GM13977 (cell line): ENCODE data around the gene FMN1.
"Not testable (repeated sequence)": the region's sequence is repeated elsewhere in the genome, so short reads cannot be mapped to it uniquely, and the experiment has no call there.

Experiments used
- DNase-seq: peaks from one replicate; pipeline ENCODE4 v3.0.0; 2012; ENCODE audit warnings: low spot score
- in situ Hi-C: fragments of 300-500 bp; cut with MboI; formaldehyde crosslinking; loops from one replicate; pipeline ENCODE4 v1.12.0; 2022; ENCODE audit warnings: low sequenced_read_pairs, low pct_unique_long_range_greater_than_20kb, mixed read lengths, inconsistent platforms; ENCODE audit not compliant: unreplicated experiment
- TF ChIP-seq, protein P1 (sequence below): IDR thresholded peaks from 2 replicates; pipeline ENCODE4 v1.5.1; 2012; ENCODE audit warnings: mild to moderate bottlenecking, control low read depth; ENCODE audit not compliant: insufficient read depth; ENCODE audit errors: extremely low read depth, missing control alignments

Gene FMN1

DNA sequence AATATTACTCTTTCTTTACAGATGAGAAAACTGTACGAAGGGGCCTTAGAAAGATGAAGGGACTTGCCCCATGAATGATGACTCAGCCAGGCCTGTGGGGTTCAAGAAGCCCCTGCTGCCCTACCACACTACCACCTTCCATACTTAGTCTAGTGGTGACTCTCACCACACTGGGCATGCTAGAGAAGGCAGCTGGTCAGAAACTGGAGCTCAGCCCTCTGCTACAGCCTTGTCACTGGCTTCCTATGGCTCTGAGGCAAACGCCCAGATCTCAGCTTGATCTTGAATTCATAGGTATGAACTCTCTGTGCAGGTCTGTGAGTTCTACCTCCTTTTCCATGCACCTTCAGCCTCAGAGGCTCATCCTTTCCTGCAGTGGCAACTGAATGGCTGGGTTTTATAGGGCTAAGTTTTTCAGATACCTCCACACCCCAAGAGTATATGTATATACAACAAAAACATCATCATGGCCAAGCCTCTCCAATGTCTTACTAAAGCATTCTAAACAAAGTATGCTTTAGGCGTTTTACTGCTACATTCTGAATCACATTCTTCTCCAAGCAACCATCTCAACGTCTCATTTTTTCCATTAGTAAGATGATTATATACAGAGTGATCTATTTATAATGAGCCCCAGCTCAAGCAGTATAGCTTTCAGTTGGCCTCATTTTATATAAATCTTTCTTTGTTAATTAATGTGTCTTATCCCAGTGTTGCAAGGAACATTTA is 242.6 kb downstream of the FMN1 start:
- DNase-seq, result no peak
- TF ChIP-seq, protein P1, sequence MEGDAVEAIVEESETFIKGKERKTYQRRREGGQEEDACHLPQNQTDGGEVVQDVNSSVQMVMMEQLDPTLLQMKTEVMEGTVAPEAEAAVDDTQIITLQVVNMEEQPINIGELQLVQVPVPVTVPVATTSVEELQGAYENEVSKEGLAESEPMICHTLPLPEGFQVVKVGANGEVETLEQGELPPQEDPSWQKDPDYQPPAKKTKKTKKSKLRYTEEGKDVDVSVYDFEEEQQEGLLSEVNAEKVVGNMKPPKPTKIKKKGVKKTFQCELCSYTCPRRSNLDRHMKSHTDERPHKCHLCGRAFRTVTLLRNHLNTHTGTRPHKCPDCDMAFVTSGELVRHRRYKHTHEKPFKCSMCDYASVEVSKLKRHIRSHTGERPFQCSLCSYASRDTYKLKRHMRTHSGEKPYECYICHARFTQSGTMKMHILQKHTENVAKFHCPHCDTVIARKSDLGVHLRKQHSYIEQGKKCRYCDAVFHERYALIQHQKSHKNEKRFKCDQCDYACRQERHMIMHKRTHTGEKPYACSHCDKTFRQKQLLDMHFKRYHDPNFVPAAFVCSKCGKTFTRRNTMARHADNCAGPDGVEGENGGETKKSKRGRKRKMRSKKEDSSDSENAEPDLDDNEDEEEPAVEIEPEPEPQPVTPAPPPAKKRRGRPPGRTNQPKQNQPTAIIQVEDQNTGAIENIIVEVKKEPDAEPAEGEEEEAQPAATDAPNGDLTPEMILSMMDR, result no peak
- in situ Hi-C loops, result no loop called here

- DNase-seq, in situ Hi-C loops: not testable (repeated sequence)
Observed at GRCh38 chr15:32950051-32950450, 244.5 kb downstream of the FMN1 start.

DNA sequence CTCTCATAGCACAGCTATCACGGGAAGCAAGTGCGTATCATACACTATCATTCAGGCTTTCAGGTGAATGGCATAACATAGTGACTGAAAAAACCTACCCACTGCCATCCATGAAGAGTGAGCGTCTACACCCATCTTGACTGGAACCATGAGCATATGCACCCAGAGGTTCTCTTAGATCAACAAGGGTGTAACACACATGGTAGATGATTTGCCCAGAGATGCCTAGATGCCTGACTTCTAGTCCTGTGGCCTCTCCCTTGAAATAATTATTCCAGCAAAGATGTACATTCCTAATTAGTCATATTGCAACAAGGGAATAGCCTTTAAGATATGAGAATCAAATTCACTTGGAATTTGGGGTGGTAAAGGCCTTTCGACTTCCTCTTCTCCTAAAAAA is 248.3 kb downstream of the FMN1 start:
- DNase-seq, result no peak
- TF ChIP-seq, protein P1, result no peak
- in situ Hi-C loops, result no loop called here

GRCh38 chr15:32944431-32944830 is 250.1 kb downstream of the FMN1 start:
- in situ Hi-C loops, result no loop called here
- TF ChIP-seq, protein P1, result no peak
- DNase-seq, result no peak

DNA sequence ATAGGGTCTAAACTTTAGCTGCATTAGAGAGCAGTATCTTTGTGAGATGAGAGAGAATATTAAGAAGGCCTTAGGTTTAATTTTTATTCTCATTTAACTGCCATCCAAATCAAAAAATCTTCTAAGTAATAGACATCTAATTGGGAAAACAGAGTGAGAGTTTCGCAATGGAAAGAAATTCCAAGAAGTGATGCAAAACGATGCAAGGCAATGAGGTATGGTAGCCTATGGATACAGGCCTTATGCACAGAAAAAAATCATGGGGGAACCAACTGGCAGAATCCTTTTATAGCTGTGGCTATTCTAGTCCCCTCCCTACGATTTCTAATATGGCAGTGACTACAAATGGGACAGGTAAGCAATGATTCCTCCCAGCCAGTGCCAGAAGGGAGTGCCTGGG is 250.8 kb downstream of the FMN1 start:
- in situ Hi-C loops, result no loop called here
- DNase-seq, result no peak
- TF ChIP-seq, protein P1, result no peak

GRCh38 chr15:32942401-32942841 is 252.1 kb downstream of the FMN1 start:
- TF ChIP-seq, protein P1, result no peak
- in situ Hi-C loops, result no loop called here
- no peak for DNase-seq

DNA sequence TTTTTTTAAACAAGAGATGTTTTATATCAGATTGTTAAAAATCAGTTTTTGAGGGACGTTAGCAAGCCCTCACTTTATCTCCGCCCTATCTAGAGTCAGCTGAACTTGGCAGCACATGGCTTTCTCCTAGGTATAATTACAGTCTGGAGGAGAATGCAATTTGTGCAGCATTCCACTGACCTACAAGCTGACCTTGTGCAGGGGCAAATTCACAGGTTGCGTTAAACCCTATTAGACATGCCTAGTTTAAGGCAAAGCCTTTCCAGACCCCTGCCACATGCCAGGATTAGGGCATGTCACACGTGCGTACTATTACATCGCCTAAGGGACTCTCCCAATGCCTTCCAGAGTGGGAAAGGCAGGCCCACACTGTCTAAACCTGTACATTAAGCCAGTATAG is 252.7 kb downstream of the FMN1 start:
- TF ChIP-seq, protein P1, result no peak
- in situ Hi-C loops, result no loop called here
- no peak for DNase-seq
